ENCODE data around the gene GPX5.
A peak's percentile ranks its signal among the peaks of the same experiment; 100 is the strongest.

Gene GPX5

DNA sequence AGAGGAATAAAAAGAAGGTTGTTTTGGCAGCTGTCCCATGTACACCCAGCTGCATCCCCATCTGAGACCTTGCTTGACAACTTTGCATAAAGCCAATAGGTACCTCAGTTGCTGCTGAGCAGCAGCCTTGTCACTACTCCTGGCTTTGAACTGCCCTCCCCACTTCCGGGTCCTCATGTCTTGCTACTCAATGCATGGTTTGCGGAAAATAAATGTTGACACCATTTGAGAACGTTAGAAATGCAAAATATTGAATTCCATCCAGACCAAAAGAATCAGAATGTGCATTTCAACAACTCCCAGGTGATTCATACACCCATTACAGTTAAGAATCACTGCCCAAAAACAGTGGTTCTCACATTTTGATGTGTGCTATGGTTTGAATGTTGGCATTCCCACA is 32.9 kb downstream of the GPX5 start:
- no peak for DNase-seq (ENCODE audit: low read depth)

DNA sequence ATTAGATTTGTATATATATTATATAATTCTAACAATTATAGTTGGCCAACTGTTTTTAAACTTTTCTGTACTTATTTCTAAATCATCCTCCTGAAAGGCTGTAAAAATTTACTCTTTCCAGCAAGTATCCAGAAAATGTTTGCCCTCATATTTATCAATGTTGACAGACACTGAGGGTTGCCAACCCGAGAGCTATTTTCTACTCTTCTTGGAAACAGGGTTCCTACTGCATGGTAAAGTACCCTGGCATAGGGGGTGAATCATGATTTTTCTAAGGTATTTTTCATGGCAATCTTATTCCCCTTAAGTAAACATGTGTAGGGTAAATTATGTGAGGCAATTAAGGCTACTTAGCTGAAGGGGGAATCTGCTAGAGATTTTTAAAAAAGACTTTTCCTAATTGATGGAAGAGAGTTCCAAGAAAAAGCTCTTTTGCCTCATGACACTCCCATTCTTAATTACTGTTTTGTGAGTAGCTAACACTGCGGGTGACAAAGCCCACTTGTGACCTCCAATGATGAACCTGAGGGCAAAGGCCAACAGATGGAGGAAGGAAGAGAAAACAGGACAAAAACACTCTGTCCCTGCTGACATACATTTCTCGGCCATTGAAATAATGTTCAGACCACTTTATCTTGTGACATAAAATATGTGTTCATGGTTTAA is 37.9 kb downstream of the GPX5 start:
- no peak for DNase-seq (ENCODE audit: low read depth)

DNA sequence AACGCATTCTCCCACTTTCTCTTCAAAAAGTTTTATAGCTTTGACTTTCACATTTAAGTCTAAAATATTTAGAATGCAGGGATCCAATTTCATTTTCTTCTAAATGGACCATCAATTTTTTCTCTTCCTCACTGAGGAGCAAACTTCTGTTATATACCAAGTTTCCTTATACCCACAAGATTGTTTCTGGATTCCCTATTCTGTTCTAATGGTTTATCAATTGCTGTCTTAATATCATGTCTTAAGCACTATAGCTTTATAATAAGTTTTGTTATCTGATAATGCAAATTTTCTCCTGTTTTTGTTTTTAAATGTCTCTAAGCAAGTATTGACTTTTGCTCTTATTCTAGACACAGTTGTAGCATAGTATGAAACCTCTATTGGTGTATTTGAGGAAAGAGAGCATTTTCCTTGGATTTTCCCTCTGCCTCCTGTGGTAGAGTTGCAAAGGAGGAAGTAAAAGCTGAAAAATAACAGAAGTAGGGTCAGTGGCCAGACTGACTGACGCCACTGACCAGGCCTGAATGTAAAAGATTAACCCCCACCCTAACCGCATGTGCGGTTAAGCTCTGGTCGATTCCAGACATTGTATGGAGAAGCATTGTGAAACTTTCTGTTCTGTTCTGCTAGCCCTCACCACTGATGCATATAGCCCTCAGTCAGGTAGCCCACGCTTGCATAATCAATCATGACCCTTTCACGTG is 40.3 kb downstream of the GPX5 start:
- DNase-seq (ENCODE audit: low read depth), result no peak

DNA sequence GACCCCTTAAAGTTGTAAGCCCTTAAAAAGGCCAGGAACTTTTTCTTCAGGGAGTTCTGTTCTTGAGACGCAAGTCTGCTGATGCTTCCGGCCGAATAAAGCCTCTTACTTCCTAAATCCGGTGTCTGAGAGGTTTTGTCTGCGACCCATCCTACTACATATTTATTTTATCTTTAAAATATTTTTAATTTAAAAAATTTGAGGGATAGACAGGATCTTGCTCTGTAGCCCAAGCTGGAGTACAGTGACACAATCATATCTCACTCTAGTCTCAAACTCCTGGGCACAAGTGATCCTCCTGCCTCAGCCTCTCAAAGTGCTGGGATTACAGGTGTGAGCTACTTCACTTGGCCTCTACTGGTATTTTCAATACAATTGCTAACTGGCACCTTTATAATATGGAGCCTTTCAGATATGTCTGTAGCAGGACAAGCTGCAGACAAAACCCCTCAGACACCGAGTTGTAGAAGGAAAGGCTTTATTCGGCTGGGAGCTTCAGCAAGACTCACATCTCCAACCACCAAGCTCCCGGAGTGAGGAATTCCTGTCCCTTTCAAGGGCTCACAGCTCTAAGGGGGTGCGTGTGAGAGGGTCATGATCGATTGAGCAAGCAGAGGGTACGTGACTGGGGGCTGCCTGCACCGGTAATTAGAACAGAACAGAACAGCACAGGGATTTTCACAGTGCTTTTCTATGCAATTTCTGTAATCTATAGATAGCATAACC is 41.0 kb downstream of the GPX5 start:
- no peak for DNase-seq (ENCODE audit: low read depth)

DNA sequence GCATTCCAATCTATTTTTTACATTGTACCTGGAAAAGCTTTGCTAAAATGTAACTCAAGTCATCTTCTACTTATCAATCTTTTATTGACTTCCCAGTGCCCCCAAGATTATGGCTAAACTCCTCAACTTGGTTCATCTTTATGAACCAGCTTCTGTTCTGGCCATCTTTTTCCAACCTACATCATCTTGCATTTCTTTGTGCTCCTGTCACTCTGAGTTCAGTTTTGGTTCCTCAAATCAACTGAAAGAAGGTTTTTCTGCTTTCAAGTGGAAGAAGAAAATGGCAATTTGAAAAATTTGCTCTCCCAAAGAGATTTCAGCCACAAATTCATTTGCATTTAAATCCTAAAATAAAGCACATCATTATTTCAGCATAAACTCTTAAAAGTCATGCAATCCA is 41.8 kb downstream of the GPX5 start:
- no peak for DNase-seq (ENCODE audit: low read depth)

DNA sequence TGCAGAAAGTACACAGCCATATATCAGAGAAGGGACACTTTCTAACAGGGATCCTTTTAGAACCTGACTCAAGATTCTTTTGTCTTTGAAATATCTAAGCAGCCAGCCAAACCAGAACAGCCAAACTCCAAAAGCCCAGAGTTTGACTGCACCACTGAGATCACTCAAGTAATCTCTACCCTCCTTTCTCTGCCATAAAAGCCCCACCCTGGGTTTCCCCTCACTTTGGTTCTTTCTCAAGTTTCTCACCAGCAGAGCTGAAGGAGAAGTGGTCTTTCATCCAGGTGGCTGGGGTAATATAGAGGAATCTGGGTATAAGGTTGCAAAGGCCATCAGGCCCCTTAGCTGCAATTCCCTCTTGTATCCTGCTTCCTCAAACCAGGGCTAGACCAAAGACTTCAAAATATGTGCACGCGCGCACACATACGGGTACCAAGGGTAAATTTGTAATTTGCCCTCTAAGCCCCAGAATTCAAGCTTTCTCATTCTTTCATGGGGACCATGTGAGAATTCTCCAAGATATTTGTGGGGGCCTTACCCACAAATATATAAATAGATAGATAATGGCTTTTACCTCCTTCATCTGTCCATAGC is 42.9 kb downstream of the GPX5 start:
- DNase-seq (ENCODE audit: low read depth), result no peak

DNA sequence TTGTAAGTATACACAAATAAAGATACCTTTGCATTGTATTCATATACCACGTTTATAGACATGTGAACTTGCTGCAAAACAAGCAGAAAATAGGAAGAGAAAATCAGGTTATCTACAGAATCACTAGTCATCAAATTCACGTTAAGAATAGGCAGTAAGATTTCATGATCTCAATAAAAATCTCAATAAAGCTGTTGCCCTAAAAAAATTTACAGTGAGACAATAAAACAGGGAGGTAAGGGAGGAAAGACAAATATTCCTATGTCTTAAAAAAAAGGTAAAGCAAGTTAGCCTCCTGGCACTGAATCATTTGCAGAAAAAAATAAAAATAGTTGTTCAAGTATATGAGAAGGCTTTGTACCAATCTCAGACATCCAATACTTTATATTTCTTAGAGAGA is 44.1 kb downstream of the GPX5 start:
- DNase-seq (ENCODE audit: low read depth), result no peak

DNA sequence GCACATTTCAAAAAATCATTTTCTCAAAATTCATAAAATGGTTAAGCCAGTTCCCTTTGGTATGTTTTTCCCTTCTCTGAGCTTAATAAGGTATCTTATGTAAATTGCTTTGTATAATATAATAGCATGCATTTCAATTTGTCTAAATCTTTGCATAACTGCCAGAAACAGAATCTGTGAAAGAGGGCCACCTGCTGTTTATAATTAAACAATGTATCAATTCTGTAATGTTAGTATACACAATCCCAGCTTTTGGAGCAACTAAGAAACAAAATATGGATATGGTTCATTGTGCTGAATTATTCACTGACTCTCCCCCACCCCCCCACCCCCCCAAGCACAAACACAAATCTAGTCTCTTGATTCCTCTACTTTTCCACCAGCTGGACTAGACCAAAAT is 54.8 kb downstream of the GPX5 start:
- DNase-seq (ENCODE audit: low read depth), result peak; percentile 1

DNA sequence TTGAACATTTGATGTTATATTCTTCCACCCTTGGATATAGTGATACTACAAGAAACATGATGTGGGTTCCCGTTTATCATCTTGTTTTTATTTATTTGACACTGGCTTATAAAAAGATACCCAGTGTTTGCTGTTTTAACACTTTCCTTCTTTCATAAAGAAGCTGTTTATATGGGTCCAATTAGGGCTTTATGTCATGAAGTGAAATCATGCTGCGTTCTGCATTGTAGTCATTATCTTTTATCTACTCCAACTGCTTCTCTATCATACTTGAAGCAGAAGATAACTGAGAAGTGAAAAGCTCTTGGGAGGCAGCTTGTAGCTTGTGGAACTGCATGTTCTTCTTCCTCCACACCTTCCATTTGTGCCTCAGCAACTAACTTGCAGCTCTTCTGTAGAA is 57.8 kb downstream of the GPX5 start:
- DNase-seq (ENCODE audit: low read depth), result no peak
